ENCODE data around the gene CDKN2A.

GRCh38 chr9:21988056-21988990 lies 5.9 kb downstream of the CDKN2A start:
- no peak for TF ChIP-seq CTCF (IDR thresholded peaks at IDR 0.05; ENCODE audit: poor library complexity, severe bottlenecking)
- TF ChIP-seq, protein P1, sequence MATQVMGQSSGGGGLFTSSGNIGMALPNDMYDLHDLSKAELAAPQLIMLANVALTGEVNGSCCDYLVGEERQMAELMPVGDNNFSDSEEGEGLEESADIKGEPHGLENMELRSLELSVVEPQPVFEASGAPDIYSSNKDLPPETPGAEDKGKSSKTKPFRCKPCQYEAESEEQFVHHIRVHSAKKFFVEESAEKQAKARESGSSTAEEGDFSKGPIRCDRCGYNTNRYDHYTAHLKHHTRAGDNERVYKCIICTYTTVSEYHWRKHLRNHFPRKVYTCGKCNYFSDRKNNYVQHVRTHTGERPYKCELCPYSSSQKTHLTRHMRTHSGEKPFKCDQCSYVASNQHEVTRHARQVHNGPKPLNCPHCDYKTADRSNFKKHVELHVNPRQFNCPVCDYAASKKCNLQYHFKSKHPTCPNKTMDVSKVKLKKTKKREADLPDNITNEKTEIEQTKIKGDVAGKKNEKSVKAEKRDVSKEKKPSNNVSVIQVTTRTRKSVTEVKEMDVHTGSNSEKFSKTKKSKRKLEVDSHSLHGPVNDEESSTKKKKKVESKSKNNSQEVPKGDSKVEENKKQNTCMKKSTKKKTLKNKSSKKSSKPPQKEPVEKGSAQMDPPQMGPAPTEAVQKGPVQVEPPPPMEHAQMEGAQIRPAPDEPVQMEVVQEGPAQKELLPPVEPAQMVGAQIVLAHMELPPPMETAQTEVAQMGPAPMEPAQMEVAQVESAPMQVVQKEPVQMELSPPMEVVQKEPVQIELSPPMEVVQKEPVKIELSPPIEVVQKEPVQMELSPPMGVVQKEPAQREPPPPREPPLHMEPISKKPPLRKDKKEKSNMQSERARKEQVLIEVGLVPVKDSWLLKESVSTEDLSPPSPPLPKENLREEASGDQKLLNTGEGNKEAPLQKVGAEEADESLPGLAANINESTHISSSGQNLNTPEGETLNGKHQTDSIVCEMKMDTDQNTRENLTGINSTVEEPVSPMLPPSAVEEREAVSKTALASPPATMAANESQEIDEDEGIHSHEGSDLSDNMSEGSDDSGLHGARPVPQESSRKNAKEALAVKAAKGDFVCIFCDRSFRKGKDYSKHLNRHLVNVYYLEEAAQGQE (IDR thresholded peaks at IDR 0.05; ENCODE audit: borderline replicate concordance) = no peak
- no peak for TF ChIP-seq EZH2 (IDR thresholded peaks at IDR 0.05; ENCODE audit: borderline replicate concordance, insufficient read depth, low read length, poor library complexity, severe bottlenecking)
- no peak for TF ChIP-seq POLR2AphosphoS5 (IDR thresholded peaks at IDR 0.05)
- TF ChIP-seq SMC3 (conservative IDR thresholded peaks at IDR 0.05; ENCODE audit: poor library complexity) = no peak
- TF ChIP-seq MXI1 (conservative IDR thresholded peaks at IDR 0.05; ENCODE audit: poor library complexity, severe bottlenecking) = no peak
- no peak for TF ChIP-seq EP300 (conservative IDR thresholded peaks at IDR 0.05; ENCODE audit: poor library complexity, severe bottlenecking)

Measured in neural cell (in vitro differentiated cells).